ENCODE results near the gene FGF22. TPM values are rescaled to one million over a fixed set of nuclear protein-coding genes. Genes with fewer than 3 reads are reported as not detected.

Gene FGF22
- total and polyA plus RNA-seq, 2 of the 8 experiments (the other 6 are each of a cell fraction or from before 2014, with no cell fraction given): 0.44 to 1.7 TPM

DNA sequence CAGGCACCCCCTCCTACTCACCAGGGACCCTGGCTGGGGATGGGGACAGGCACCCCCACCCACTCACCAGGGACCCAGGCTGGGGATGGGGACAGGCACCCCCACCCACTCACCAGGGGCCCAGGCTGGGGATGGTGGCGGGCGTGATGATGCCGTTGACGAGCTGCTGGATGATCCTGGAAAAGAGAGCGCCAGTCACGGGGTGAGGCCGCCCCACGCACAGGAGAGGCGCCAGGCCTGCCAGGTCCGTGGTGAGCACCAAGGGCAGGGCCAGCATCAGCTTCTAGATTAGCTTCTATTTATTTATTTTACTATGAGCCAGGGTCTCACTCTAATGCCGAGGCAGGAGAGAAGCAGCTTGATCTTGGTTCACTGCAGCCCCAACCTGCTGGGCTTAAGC, 10.4 kb downstream of the FGF22 start:
- H3K4me1 ChIP-seq (replicated peaks in 1 of 4; ENCODE audit: control insufficient read depth in 3 of 4, insufficient read depth in 4 of 4, low read length in 3 of 4): no peaks in the 10 kb centered on the region
- H3K79me2 ChIP-seq (ENCODE audit: control insufficient read depth in 1 of 2, insufficient read depth in 2 of 2, low read length in 2 of 2): peaks cover 3 to 29% of the 10 kb centered on the region in 2 experiments; a peak in 3 of 4 replicates
- H3K56ac ChIP-seq (replicated peaks; ENCODE audit: insufficient read length, low read depth, low read length): no peak overlapping the region
- H4K8ac ChIP-seq (ENCODE audit: extremely low read depth, insufficient read depth, low read length): no peak overlapping the region
- H3K4ac ChIP-seq (replicated peaks; ENCODE audit: insufficient read length, low read depth, low read length): no peak overlapping the region
- peaks cover 21 to 27% of the 10 kb centered on the region in 2 experiments for H4K20me1 ChIP-seq (replicated peaks in 1 of 2; ENCODE audit: control insufficient read depth in 1 of 2, insufficient read depth in 2 of 2, low read length in 2 of 2)
- no peaks in the 10 kb centered on the region for H3K9me3 ChIP-seq (ENCODE audit: insufficient read depth in 2 of 2, low read depth in 1 of 2, low read length in 1 of 2)
- H2BK20ac ChIP-seq (ENCODE audit: low read length): no peak overlapping the region
- H3K4me3 ChIP-seq (ENCODE audit: extremely low read depth in 1 of 4, insufficient read depth in 2 of 4, low read depth in 3 of 4, low read length in 4 of 4): no peak overlapping the region
- H4K91ac ChIP-seq (replicated peaks; ENCODE audit: insufficient read length, low read length): no peak overlapping the region
- no peak overlapping the region for H2BK12ac ChIP-seq (ENCODE audit: low read depth, low read length)
- H3K23ac ChIP-seq (ENCODE audit: insufficient read length): no peak overlapping the region
- H3K9ac ChIP-seq (replicated peaks in 1 of 4; ENCODE audit: extremely low read depth in 1 of 4, low read depth in 3 of 4, low read length in 3 of 4): no peak overlapping the region
- H2BK5ac ChIP-seq (ENCODE audit: low read depth, low read length): no peak overlapping the region
- H3K27me3 ChIP-seq (replicated peaks in 1 of 4; ENCODE audit: control insufficient read depth in 3 of 4, extremely low read depth in 1 of 4, insufficient read depth in 3 of 4, low read length in 3 of 4): no peaks in the 10 kb centered on the region
- H2BK120ac ChIP-seq (replicated peaks; ENCODE audit: low read depth, low read length): no peak overlapping the region
- no peak overlapping the region for H3K18ac ChIP-seq (ENCODE audit: extremely low read depth, low read length)
- H3K23me2 ChIP-seq (ENCODE audit: low read depth, low read length): no peaks in the 10 kb centered on the region
- H3K79me1 ChIP-seq (ENCODE audit: low read depth, low read length): peaks cover 7% of the 10 kb centered on the region; the same call in 1 of the 2 replicates
- H3K36me3 ChIP-seq (ENCODE audit: control insufficient read depth in 2 of 4, insufficient read depth in 4 of 4, low read length in 3 of 4): peaks cover 2 to 63% (median 20%) of the 10 kb centered on the region in 4 experiments; a peak in 6 of 8 replicates
- H2BK15ac ChIP-seq (ENCODE audit: low read length): no peak overlapping the region
- H3K14ac ChIP-seq (ENCODE audit: insufficient read length): no peak overlapping the region
- ChIA-PET CTCF (ENCODE audit: partially characterized antibody) (no interaction called here), POLR2A (ENCODE audit: partially characterized antibody) (interaction anchor here (0.7 to 1.4 kb wide), 5 partner anchors 9 to 18 kb away, joined by 3 to 4 read pairs (median 3); partner anchors contain the start of gene RNF126)
- H2AK5ac ChIP-seq (ENCODE audit: low read depth, low read length): no peak overlapping the region
- no peak overlapping the region for H4K5ac ChIP-seq (ENCODE audit: insufficient read length, low read depth, low read length)
- no peak overlapping the region for H3K4me2 ChIP-seq (ENCODE audit: insufficient read depth in 1 of 2, low read depth in 2 of 2, low read length in 2 of 2)
- DNase-seq (ENCODE audit: low read depth in 1 of 2, low spot score in 2 of 2) (no peak), FAIRE-seq (no peak)
- no peak overlapping the region for H2AFZ ChIP-seq (ENCODE audit: low read length)
- no peak overlapping the region for H3K27ac ChIP-seq (ENCODE audit: low read depth, low read length)
- no peak for TF ChIP-seq ZNF274 (IDR thresholded peaks at IDR 0.05; ENCODE audit: borderline replicate concordance, extremely low read depth, low read length)
- WGBS, 2 experiments (ENCODE audit: extremely low coverage in 1 of 2, insufficient coverage in 1 of 2, insufficient read length in 1 of 2, insufficient replicate concordance in 2 of 2, low coverage in 1 of 2, low lambda C conversion rate in 2 of 2, missing lambda C conversion rate in 1 of 2): 93% methylated on average over 11 of the region's 11 CpGs; no CpG with 5 or more reads in 1 of the 2 experiments
